Chondrocyte (in vitro differentiated cells): ENCODE data around the gene FOXR1. TPM values are rescaled to one million over a fixed set of nuclear protein-coding genes. Genes with fewer than 3 reads are reported as not detected.

Experiments used
- DNase-seq: peaks from one replicate; pipeline ENCODE4 v3.0.0; 2021; ENCODE audit warnings: mixed read lengths, low spot score
- H3K27ac Mint-ChIP-seq: one replicate; pipeline ENCODE4 v1.8.0; 2021; ENCODE audit warnings: mild to moderate bottlenecking, moderate library complexity, mixed read lengths; ENCODE audit not compliant: unreplicated experiment
- H3K27me3 Mint-ChIP-seq: 2 replicates; pipeline ENCODE4 v1.8.0; 2021; ENCODE audit warnings: low read depth, mixed read lengths
- H3K36me3 Mint-ChIP-seq: 2 replicates; pipeline ENCODE4 v1.8.0; 2021; ENCODE audit warnings: low read depth, mixed read lengths
- H3K4me1 Mint-ChIP-seq: 2 replicates; pipeline ENCODE4 v1.8.0; 2021; ENCODE audit warnings: low read depth, mild to moderate bottlenecking, mixed read lengths
- H3K4me3 Mint-ChIP-seq: one replicate; pipeline ENCODE4 v1.8.0; 2021; ENCODE audit warnings: mild to moderate bottlenecking, moderate library complexity, mixed read lengths; ENCODE audit not compliant: unreplicated experiment
- H3K9me3 Mint-ChIP-seq: 2 replicates; pipeline ENCODE4 v1.8.0; 2021; ENCODE audit warnings: low read depth, mixed read lengths
- CTCF ChIP-seq: fragments of 200-600 bp; sonication (generic); IDR thresholded peaks from 2 replicates; pipeline ENCODE4 v1.5.0; 2021; ENCODE audit warnings: antibody characterized with exemption, mild to moderate bottlenecking, moderate library complexity
- microRNA-seq: library from miRNA; unstranded; fragments of <30 nt; microRNA quantifications from one replicate; pipeline ENCODE4 v1.2.0, GENCODE V29; 2020; ENCODE audit warnings: borderline number of aligned reads
- total RNA-seq: library from RNA; stranded (reverse); gene quantifications from 3 replicates; pipeline ENCODE4 v1.2.1, GENCODE V29; 2021

Gene FOXR1
- total RNA-seq, 1 donor from 2014 or later: not detected

GRCh38 chr11:119029069-119029339, 57.4 kb downstream of the FOXR1 start:
- no peaks in the 10 kb centered on the region for H3K27me3 Mint-ChIP-seq
- H3K27ac Mint-ChIP-seq: no peak overlapping the region
- TF ChIP-seq CTCF: no peak
- H3K36me3 Mint-ChIP-seq: peaks cover 7% of the 10 kb centered on the region
- peak; percentile 28 for DNase-seq
- peaks cover 14% of the 10 kb centered on the region for H3K4me1 Mint-ChIP-seq
- no peaks in the 10 kb centered on the region for H3K9me3 Mint-ChIP-seq
- H3K4me3 Mint-ChIP-seq: peak overlapping the region; percentile 76

DNA sequence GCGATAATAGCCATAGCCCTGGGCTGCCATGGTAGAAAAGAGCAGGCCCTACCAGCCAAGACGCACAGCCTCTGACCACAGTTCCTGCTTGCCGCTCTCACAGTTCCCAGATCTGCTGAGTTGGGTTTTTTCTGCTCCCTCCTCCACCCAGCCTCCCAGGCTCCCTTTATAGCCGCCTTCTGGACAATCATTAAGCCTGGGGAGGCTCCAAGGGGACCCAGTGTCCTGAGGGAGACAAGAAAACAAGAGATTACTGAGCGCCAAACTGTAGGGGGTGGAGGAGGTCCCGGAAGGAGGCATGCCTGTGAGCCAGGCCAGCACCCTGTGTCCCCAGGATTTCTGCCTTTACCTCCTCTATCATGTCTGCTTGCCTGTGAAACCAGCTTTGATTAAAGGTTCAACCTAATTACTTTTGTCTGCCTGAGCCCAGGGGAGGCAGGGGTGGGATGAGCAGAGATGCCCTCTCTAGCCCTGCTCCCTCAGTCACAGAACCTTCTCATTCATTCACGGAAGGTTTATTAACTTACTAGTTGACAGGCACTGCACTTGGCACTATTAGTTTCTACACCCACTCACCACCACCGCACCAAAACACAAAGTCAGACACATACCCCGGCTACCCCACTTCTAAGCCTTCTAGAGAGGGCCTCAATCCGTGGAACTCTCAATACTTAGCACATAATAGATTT, 57.9 kb downstream of the FOXR1 start:
- H3K27me3 Mint-ChIP-seq: no peaks in the 10 kb centered on the region
- no peaks in the 10 kb centered on the region for H3K9me3 Mint-ChIP-seq
- DNase-seq: peak; percentile 55
- H3K36me3 Mint-ChIP-seq: peaks cover 5% of the 10 kb centered on the region
- H3K4me1 Mint-ChIP-seq: peaks cover 14% of the 10 kb centered on the region
- peak overlapping the region; percentile 10 for H3K27ac Mint-ChIP-seq
- no peak for TF ChIP-seq CTCF
- H3K4me3 Mint-ChIP-seq: peak overlapping the region; percentile 76

- DNase-seq: no peak
- no peak for TF ChIP-seq CTCF
- Mint-ChIP-seq H3K27me3 (no peaks in the 10 kb centered on the region), H3K9me3 (no peaks in the 10 kb centered on the region), H3K4me1 (peaks cover 14% of the 10 kb centered on the region), H3K4me3 (peak overlapping the region; percentile 76), H3K36me3 (peaks cover 3% of the 10 kb centered on the region), H3K27ac (peak overlapping the region; percentile 8)
Measured at GRCh38 chr11:119030029-119030328, 58.4 kb downstream of the FOXR1 start.

- peaks cover 3% of the 10 kb centered on the region for H3K36me3 Mint-ChIP-seq
- no peaks in the 10 kb centered on the region for H3K27me3 Mint-ChIP-seq
- no peaks in the 10 kb centered on the region for H3K9me3 Mint-ChIP-seq
- DNase-seq: peak; percentile 99
- H3K4me1 Mint-ChIP-seq: peaks cover 14% of the 10 kb centered on the region
- peak within 1 kb of the TSS; percentile 76 for H3K4me3 Mint-ChIP-seq
- TF ChIP-seq CTCF: peak; percentile 89
- peak within 1 kb of the TSS; percentile 10 for H3K27ac Mint-ChIP-seq
Measured at GRCh38 chr11:119030329-119031047, 58.9 kb downstream of the FOXR1 start, which contains the start of gene SLC37A4. SLC37A4 (minus strand) TSS chr11:119030877.

Small RNAs within 50 kb of the gene (microRNA-seq; reads per million reads assigned to microRNA genes)
- gene MIR3656: not detected

Other genes with a start within 250 kb of the FOXR1 start
- 135 to 156 TPM (median 136 TPM) in 3 replicates for gene DDX6, start 180.6 kb upstream of the FOXR1 start, total RNA-seq
- 0.07 to 0.27 TPM in 2 of 3 replicates, not detected in the other for gene CXCR5, start 87.9 kb upstream of the FOXR1 start, total RNA-seq
- gene BCL9L, start 45.8 kb upstream of the FOXR1 start, total RNA-seq: 131 to 145 TPM (median 138 TPM) in 3 replicates
- 0.22 to 0.63 TPM (median 0.38 TPM) in 3 replicates for gene UPK2, start 15.5 kb upstream of the FOXR1 start, total RNA-seq
- 16.6 to 30.0 TPM (median 16.7 TPM) in 3 replicates for gene CENATAC, start 26.4 kb downstream of the FOXR1 start, total RNA-seq
- gene RPS25, start 46.6 kb downstream of the FOXR1 start, total RNA-seq: 600 to 777 TPM (median 609 TPM) in 3 replicates
- 73.0 to 78.8 TPM (median 75.0 TPM) in 3 replicates for gene TRAPPC4, start 47.0 kb downstream of the FOXR1 start, total RNA-seq
- 13.6 to 15.6 TPM (median 13.9 TPM) in 3 replicates for gene SLC37A4, start 59.1 kb downstream of the FOXR1 start, total RNA-seq
- 213 to 227 TPM (median 214 TPM) in 3 replicates for gene HYOU1, start 85.4 kb downstream of the FOXR1 start, total RNA-seq
- 28.0 to 30.3 TPM (median 30.1 TPM) in 3 replicates for gene VPS11, start 96.1 kb downstream of the FOXR1 start, total RNA-seq
- gene HMBS, start 113.1 kb downstream of the FOXR1 start, total RNA-seq: 16.1 to 21.3 TPM (median 16.7 TPM) in 3 replicates
- gene DPAGT1, start 130.1 kb downstream of the FOXR1 start, total RNA-seq: 37.0 to 58.2 TPM (median 41.2 TPM) in 3 replicates
- gene C2CD2L, start 135.6 kb downstream of the FOXR1 start, total RNA-seq: 11.8 to 13.2 TPM (median 12.1 TPM) in 3 replicates
- 16.9 to 22.9 TPM (median 21.9 TPM) in 3 replicates for gene HINFP, start 149.8 kb downstream of the FOXR1 start, total RNA-seq
- gene ABCG4, start 177.3 kb downstream of the FOXR1 start, total RNA-seq: 0.80 to 2.5 TPM (median 2.0 TPM) in 3 replicates
- 13.0 to 20.1 TPM (median 19.2 TPM) in 3 replicates for gene NLRX1, start 197.0 kb downstream of the FOXR1 start, total RNA-seq
- not detected in 3 replicates for gene NHERF4, start 213.7 kb downstream of the FOXR1 start, total RNA-seq
- gene CBL, start 234.6 kb downstream of the FOXR1 start, total RNA-seq: 17.8 to 25.8 TPM (median 25.5 TPM) in 3 replicates